Measurements from ENCODE around the gene ZNF462.

DNA sequence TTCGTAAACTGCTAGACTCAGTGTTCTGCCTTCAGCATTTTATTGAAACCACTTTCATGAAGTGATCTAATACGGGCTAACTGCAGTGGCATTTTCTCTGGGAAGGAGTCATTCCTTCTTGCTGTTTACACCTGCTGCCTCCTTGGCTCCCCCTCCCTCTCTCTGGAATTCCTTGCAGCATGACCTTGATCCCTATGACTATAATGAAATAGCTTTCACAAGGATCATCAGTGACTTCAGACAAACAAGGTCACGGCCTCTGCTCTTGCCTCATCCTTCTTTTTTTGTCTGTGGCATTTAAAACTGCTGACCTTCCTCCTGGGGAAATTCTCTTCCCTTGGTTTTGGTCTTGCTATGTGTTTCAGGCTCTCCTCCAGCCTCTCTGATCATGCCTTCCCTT is 90.2 kb downstream of the ZNF462 start:
- TF ChIP-seq POLR2A (IDR thresholded peaks at IDR 0.05; ENCODE audit: extremely low read depth, insufficient read length) = no peak
- TF ChIP-seq, protein P1, sequence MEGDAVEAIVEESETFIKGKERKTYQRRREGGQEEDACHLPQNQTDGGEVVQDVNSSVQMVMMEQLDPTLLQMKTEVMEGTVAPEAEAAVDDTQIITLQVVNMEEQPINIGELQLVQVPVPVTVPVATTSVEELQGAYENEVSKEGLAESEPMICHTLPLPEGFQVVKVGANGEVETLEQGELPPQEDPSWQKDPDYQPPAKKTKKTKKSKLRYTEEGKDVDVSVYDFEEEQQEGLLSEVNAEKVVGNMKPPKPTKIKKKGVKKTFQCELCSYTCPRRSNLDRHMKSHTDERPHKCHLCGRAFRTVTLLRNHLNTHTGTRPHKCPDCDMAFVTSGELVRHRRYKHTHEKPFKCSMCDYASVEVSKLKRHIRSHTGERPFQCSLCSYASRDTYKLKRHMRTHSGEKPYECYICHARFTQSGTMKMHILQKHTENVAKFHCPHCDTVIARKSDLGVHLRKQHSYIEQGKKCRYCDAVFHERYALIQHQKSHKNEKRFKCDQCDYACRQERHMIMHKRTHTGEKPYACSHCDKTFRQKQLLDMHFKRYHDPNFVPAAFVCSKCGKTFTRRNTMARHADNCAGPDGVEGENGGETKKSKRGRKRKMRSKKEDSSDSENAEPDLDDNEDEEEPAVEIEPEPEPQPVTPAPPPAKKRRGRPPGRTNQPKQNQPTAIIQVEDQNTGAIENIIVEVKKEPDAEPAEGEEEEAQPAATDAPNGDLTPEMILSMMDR (IDR thresholded peaks at IDR 0.05; ENCODE audit: low read depth, low read length) = no peak
- TF ChIP-seq MYC (IDR thresholded peaks at IDR 0.05; ENCODE audit: low read depth, low read length) = no peak
- TF ChIP-seq, protein P2, sequence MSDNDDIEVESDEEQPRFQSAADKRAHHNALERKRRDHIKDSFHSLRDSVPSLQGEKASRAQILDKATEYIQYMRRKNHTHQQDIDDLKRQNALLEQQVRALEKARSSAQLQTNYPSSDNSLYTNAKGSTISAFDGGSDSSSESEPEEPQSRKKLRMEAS (IDR thresholded peaks at IDR 0.05; ENCODE audit: low read depth, low read length) = no peak

Data from NB4 (cell line).